SIG-M5 (cell line): ENCODE results near the gene PPP1R13B.
"Not testable (repeated sequence)": the region's sequence is repeated elsewhere in the genome, so short reads cannot be mapped to it uniquely, and the experiment has no call there.

Experiments
- DNase-seq: peaks from one replicate; lab custom pipeline; 2025; lab: John Stamatoyannopoulos, UW

The PPP1R13B gene

DNA sequence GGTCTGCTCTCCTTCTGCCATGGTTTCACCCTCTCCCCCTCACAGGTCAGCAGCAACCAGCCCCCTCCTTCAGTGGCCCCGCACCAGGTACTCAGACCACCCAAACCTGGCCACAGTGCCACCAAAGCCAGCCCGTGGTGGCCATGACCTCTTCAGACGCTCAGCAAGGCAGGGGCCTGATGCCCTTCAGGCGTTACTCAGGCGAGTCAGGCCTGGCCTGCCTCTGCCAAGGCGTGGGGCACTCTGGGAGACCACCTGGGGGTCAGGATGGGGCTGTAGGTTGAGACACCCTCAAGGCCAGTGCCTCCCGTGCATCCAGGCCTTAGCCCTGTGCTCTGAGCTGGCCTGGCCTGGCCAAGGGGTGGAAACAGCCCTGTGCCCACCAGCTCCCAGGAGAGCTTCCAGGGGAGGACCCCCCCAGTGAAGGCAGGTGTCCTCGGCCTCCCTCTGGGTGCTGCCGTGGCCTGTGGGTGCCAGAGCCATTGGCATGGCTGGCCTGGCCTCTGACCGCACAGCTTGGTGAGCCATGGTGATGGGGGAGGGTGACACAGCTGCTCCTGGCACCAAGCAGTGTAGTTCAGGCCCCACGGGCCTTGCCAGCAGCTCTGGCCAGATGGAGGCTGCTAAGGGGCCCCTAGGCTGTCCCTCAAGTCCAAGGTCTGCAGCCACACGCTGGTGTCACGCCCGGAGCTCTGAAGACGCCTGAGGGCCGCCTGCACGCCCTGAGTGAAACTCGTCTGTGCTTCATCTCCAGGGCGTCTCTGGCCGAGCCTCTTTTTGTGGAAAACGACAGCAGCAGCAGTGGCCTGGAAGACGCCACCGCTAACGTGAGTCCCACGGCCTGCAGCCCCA lies 147.2 kb downstream of the PPP1R13B start:
- no peak for DNase-seq

DNA sequence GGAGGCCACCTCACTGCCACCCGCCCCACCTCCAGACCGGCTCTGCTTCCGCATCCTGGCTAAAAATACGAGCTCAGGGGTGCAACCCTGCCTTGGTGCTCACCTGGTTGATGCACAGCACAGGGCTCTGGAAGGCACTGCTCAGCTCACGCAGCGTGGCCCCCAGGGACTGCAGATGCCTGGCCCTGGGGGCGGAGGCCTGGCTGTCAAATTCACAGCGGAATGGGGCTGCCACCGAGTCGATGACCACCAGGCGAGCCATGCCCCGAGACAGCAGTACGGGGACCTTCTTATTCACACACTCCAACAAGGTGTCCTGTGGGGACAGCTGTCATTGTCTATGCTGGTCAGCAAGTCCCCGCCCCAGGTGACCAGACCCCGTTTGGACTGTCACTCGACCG lies 148.1 kb downstream of the PPP1R13B start:
- DNase-seq = no peak

DNA sequence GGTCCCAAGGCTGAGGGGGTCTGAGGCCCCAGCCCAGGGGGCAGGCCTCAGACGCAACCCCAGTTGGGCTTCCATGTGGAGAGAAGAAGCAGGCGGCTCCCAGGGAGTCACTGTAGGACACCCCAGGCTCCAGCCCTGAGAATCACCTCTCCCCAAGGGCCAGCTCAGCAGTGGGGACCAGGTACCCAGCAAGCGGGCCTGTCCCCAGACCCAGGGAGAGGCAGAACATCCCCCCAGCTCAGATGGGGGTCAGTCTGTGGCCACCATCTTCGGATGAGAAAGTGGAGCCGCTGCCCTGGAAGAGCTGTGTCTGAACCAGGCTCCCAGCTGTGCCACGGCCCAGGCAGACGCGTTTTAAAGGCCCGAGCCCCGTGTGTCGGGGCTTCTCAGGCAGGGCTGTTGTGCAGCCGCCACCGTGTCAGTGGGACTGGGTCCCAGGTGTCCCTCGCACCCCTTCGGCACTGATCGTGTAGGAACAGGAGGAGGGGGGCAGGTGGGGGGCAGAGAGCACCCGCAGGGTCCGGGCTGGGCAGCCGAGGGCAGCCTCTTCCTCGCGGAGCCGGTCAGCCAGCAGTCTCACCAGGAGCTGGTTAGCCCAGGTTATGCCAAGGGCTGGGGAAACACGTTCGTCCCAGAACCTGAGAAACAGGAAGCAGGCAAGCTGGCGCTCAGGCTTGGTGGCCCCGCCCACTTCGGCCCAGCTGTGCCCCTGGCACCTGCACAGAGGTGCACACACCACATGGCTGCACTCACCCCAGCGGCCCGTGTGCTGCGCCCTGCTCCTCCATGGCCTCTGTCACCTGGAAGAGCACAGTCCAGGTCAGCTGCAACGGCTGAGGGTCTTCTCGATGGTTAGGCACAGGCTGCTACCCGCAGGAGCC lies 148.8 kb downstream of the PPP1R13B start:
- no peak for DNase-seq

DNA sequence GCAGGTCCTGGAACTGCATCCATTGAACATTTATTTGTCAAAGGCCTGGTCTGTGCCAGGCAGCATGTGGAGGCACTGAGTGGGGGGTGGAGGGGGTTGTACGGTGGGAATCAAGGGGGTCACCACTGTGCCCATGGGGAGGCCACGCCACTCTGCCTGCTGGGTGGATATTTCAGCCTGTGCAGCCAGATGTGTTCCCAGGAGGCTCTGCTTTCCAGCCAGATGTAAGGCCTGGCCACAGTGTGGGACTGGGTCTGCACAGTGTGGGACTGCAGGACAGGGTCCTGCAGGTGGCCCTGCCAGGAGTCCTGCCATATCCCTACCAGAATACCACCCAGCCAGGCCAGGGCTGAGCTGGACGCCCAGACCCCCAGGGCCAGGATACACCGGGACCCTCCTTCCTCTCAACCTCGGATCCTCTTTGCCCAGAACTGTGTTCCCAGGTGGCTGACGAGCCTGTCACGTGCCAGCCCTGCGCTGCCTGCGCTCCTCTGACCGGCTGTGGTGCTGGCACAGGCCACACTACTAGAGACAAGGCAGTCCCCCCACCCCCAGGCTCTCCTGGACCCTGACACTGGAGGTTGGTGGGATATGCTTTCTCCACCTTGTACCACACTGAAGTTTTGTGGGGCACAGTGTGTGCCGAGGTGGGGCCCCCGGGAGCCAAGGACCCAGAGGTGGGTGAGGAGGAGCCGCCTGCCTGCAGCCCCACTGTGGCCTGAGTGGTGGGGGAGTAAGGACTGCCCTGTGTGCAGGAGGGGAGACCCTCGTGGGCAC lies 149.6 kb downstream of the PPP1R13B start:
- no peak for DNase-seq

DNA sequence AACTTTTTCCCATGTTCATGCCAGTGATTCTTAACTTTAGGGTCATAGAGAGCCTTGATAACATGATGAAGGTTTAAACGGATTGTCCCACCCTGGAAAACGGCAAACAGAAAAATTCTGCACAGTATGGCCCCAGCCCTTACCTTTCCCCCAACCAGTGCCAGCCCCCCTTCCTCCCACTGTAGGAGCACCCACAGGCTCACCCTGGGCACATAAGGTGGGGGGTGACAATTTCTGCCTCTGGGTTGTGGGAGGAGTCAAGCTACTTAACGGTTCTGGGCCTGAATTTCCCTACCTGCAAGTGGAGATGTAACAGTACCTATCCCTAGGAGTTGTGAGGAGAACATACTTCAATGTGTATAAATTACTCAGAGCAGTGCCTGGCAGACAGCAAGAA lies 150.2 kb downstream of the PPP1R13B start:
- DNase-seq = no peak

DNA sequence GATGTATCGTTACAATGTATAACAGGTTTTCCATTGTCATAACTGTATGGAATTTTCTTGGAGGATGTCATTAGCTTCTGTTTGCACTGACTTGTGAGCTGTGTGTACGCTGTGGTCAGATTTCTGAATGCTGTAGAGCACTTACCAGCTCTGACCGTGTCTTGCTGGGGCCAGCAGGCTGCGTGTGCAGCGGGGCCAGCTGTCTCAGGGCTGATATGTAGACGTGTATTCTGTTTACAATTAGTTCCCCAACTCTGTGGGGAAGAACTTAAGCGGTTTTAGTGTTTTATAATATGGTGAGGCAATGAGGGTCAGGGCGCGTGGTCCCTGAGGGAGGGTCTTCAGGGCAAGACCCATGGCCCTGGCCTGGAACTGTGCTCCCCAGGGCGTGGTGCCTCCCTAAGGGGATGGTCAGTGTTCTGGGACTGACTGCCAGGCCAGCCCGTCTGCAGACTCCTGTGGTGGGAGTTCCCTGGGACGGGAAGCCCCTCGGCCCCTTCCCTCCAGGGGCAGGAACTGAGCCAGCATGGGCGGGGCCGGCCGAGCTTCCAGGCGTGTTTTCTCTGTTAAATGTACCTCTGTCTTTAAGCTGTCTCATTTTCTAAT lies 150.8 kb downstream of the PPP1R13B start:
- no peak for DNase-seq

DNA sequence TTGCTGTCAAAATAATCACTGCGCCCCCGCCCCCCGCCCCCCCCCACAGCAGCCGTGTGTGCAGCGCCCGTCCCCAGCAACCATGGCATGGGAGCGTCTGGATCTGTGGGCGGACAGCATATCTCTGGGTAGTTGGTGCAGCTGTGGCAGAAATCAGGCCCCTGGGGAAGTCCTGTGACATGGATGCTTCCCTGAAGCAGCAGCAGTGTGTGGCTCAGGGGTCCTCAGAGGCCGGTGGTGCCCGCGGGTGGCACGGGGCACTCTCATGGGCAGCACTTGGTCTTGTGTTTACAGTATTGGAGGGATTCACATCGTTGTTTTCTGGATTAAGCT lies 151.3 kb downstream of the PPP1R13B start:
- no peak for DNase-seq

DNA sequence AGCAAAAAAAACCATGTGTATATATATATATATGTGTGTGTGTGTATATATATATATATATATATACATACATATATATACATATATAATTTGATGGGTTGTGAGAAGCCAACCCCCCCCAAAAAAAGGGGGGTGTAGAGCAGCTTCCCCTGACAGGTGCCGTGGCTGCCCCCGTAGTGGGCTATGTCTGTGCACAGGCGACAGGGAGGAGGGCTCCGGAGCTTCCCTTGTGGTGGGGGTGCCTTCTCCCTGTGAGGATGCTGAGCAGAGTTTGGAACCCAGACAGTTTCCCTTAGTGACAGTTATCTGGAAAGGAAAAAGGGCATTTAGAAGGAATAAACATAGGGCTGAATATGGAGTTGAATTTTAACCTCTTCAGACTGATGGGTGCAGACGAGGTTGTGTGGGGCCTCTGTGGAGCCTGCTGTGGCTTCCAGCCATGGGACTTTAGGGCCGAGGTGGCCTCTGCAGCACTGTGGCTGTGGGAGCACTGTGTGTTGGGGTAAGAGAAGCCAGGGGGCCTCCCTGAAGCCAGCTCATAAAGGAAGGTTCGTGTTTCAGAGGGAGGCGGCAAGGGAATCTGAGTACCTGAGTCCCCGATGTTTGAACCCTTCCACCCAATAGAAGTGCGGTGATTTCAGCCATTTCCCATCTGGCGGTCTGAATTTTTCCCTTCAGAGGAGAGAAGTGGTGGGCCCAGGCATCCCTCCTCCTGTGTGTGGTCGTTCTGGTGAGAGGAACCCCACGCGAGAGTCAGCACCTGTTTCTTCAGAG lies 151.9 kb downstream of the PPP1R13B start:
- DNase-seq = no peak

DNA sequence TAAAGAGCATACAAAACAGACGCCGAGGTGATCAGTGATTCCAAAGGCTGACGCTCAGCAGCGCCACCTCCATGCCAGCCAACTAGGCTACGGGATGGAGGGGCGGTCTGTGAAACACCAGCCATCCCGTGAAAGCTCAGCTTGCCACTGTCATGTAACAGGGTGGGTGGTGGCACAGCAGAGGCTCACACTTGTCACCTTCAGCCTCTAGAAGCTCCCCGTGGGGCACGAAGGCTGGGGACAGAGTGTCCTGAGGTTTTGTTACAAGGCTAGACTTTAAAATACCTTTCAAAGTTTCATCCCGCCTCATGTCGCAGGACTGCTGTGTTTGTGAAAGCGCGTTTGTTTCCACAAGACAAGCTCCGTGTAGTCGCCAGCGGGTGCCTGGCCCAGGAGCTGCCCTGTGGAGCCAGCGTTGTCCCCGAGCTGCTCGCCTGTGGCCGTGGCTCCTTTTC lies 152.8 kb downstream of the PPP1R13B start:
- no peak for DNase-seq

DNA sequence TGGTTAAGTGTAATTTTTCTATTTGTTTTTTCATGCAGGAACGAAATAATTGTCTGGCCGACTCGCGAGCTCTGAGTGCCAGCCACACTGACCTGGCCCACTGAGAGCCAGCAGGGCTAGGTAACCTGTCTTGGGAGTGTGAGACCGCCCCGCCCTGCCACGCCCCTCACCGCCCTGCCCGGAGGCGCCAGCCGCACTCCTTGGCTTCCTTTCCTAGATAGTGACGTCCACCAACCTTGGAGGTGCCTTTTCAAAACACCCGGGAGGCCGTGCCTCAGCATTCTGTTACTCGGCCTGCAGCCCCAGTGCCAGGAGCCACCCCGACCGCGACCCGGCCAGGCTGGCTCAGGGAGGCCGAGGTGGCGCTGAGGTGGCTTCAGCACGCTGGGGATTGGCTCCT lies 153.9 kb downstream of the PPP1R13B start:
- DNase-seq = no peak

DNA sequence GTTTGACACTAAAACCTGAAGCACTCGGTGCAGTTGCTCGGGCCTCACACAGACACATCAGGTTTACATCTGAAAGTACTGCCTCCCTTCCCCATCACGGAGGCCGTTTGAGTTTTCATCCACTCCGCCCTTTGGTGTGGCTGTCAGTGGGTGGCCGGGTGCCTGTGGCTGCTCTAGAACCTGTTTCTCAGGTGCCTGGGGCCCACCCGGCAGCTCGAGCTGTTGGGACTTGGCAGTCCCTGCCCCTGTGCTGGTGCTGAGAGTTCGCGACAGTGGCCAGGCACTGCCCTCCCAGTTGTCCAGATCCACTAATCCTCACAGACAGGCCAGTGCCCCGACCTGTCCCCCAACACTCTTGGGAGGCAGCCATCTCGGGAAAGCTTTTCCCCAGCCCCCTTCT lies 154.5 kb downstream of the PPP1R13B start:
- DNase-seq = no peak

DNA sequence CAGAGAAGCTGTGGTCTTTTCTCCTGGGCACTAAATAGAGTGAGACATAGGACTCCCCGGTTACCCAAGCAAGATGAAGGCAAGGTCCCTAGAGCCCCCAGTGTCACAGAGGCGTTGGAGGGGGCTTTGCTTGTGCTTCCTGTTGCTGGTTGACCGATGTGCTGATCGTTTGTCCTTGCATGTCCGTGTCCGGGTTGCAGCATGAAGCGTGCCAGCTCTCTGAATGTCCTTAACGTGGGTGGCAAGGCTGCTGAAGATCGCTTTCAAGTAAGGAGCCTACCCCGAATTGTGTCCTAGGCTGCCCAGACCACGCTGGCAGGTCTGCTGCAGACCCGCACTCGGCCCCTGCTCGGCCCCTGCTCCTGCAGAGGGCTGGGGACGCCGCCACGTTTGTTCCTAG lies 155.2 kb downstream of the PPP1R13B start:
- DNase-seq = no peak

DNA sequence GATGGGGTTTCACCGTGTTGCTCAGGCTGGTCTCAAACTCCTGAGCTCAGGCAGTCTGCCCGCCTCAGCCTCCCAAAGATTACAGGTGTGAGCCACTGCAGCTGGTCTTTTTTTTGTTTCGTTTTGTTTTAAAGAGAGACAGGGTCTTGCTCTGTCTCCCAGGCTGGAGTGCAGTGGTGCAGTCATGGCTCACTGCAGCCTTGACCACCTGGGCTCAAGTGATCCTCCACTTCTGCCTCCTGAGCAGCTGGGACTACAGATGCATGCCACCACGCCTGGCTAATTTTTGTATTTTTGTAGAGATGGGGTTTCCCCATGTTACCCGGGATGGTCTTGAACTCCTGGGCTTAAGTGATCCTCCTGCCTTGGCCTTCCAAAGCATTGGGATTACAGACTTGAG lies 155.7 kb downstream of the PPP1R13B start:
- not testable (repeated sequence) for DNase-seq

DNA sequence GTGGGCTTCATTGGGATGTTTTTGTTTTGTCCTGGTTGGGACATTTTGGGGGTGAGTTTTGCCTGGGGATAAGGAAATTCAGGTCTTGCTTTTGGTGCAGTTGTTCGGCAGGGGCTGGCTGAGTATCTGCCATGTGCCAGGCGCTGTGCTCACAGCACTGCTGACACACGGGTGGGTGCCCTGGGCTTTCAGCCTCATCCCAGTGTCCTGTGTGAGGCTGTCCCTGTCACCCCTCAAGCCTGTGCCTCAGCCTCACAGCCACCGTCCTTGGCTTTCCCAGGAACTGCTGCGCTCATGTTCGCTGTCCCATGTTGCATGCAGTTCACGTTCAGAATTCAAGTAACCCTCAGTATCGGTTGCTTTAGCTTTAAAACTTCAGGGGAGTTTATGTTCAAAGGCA lies 157.0 kb downstream of the PPP1R13B start:
- no peak for DNase-seq

DNA sequence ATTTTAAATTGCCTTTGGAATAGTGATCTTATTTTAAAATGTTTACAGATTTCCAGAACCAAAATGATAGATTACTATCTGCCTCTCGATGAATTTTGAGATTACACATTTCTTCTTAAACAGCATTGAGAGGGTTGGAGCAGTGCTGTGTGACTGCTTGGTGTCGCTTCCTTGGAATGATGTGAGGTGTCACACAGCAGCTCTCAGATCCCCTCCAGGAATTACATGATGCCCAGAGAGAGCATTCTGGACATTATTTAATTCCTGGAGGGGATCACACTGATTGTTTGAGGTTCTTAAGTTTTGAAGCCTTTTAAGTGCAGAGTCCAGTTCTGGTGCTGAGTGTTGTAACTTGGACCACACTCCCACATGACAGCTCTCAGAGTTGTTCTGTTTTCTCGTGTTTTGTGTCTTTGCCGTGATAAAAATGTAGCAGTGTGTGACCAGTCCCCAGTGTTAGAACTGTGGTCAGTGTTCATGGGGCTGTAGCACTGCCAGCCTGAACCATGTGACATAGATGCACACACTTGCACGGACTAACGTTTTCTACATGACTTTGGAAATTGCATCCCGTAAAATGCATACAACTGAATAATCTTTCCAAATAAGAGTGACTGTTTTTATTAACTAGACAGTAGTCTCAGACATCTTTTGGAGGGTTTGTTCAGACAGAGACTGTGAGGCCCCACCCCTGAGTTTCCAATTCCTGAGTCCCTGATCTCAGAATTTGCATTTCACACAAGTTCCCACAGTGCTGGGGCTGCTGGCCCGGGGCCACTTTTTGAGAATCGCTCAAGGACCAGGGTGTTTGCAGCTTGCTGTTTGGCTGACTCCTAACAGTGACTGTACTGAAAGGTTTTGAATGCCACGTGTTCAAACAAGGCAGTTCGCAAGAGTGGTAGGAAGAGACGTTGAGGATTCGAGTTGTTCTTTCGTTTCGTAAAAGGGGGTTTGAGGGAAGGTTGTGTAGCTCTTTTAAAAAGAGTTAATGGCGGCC lies 158.2 kb downstream of the PPP1R13B start:
- no peak for DNase-seq

DNA sequence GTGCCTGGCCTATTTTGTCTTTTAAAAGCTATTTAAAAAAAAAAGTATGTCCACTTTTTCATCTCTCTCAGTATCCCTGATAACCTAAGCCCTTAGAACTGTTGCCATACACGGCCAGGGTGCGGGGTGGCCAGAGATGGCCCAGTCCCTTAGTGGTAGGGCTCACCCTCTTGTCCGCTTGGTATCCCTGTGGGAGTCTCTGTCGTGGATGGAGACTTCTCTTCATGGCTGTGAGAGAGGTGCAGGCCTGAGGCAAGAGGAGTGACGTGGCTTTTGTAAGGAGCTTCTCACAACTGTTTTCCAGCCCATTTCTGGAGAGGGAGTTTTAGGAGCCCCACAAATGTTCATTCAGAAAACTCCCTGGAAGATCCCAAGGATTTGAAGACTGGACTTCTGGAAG lies 158.9 kb downstream of the PPP1R13B start:
- DNase-seq = no peak

DNA sequence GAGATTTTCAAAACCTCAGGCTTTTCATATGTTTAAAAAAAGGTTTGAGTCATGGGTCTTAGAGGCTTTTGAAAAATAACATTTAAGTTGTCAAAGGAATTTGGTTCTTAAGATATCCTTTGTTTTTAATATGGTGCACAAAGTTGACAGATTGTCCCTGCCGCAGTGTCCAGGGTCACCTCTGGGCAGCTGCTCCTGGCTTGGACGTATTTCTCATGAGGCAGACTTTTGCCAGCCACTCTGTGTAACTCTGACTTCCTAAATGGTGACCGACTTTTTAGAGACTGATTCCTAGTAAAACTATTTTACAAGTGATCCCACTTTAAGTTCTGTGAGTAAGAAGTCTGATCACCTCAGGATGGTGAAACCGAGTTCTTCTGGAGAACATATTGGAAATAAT lies 159.7 kb downstream of the PPP1R13B start:
- DNase-seq = no peak

DNA sequence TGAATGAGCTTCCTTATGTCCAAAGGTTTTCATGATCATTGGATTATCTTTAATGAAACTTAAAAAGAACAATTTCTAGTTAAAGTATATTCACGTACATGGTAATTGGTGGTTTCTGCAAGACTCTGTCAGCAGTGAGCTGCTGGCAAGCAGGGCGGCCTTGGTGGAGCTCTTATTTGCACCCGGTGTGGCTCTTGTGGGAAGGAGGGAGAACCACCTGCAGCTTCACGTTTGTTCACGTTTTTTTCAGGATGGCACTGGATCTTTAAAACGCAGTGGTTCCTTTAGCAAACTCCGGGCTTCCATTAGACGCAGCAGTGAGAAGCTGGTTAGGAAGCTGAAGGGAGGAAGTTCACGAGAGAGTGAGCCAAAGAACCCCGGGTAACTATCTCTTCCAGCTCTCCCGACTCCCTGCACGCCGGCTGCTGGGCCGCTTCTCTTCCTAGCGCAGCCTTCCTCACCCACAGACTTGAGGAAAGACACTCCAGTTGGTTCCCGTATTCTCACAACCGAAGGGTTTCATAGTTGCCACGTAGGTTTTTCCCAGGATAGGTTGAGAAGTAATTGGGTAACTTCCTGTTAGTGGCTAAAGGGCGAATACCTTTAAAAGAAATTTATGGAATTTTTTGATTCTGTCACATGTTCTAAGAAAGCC lies 160.4 kb downstream of the PPP1R13B start:
- no peak for DNase-seq
